Activated T-helper 1 cell treated with anti-CD3 and anti-CD28 coated beads, Interleukin-12 subunit alpha, Interleukin-12 subunit beta, Interleukin-2, Interleukin-4 antibody, amounts not matched to agents 30 ng/mL and 10 ng/mL and 1 ng/mL, durations not matched to agents 14 hours and 24 hours and 36 hours (primary cell): ENCODE results near the gene TPM1. TPM values are rescaled to one million over a fixed set of nuclear protein-coding genes. Genes with fewer than 3 reads are reported as not detected.

ENCODE experiments used
- DNase-seq: peaks from one replicate; pipeline ENCODE4 v3.0.0; 2021; ENCODE audit warnings: low spot score
- H3K27ac Mint-ChIP-seq: one replicate; pipeline ENCODE4 v1.8.0; 2021; ENCODE audit warnings: mild to moderate bottlenecking, mixed read lengths
- H3K27me3 Mint-ChIP-seq: one replicate; pipeline ENCODE4 v1.8.0; 2022; ENCODE audit warnings: mild to moderate bottlenecking, moderate library complexity, mixed read lengths; ENCODE audit not compliant: insufficient read depth
- H3K36me3 Mint-ChIP-seq: one replicate; pipeline ENCODE4 v1.8.0; 2021; ENCODE audit warnings: low read depth, mixed read lengths
- H3K4me1 Mint-ChIP-seq: one replicate; pipeline ENCODE4 v1.8.0; 2021; ENCODE audit warnings: low read depth, mixed read lengths
- H3K4me3 Mint-ChIP-seq: one replicate; pipeline ENCODE4 v1.8.0; 2021; ENCODE audit warnings: mild to moderate bottlenecking, moderate library complexity, mixed read lengths
- H3K9me3 Mint-ChIP-seq: one replicate; pipeline ENCODE4 v1.8.0; 2021; ENCODE audit warnings: mixed read lengths
- intact Hi-C: fragments of 100-400 bp; cut with micrococcal nuclease; formaldehyde crosslinking; loops from one replicate; pipeline ENCODE4 v1.15.1; 2024
- total RNA-seq: library from RNA; stranded (reverse); gene quantifications from 2 replicates; pipeline ENCODE4 v1.2.3, GENCODE V29; 2022

The TPM1 gene
- total RNA-seq, 1 donor from 2014 or later, result 9.3 TPM

DNA sequence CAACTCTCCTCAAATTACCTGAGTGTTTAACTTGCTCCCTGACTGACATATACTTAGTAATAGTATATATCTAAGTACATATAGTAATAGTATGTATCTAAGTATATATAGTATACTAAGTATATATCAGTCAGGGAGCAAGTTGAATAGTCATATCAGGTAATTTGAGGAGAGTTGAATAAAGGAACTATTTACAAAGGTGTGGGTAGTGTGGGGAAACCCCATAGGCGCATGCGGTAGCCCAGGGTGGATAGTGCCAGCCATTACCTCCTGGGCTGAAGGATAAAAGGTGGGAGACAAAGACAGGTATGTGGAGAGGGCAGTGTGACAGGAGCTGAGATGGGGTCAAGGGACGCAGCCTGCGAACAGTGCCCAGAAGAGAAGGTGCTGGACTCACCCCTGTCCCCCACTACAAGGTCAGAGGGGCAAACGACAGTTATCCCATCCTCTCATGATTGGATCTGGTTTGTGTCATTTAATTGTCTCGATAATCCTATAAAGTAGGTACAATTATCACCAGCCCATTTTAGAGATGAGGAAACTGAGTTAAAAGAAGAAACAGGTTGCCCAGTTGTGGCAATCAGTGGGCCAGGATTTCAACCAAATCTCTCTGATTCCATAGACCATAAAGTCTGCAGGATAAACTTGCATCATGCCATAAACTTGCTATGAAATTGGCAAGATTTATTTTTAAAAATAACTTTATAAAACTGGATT, 34.1 kb upstream of the TPM1 start:
- Mint-ChIP-seq H3K27ac (no peak overlapping the region), H3K4me3 (no peak overlapping the region), H3K27me3 (peaks cover 4% of the 10 kb centered on the region), H3K4me1 (no peaks in the 10 kb centered on the region), H3K36me3 (no peaks in the 10 kb centered on the region), H3K9me3 (no peaks in the 10 kb centered on the region)
- no peak for DNase-seq
- intact Hi-C loops, result no loop called here

DNA sequence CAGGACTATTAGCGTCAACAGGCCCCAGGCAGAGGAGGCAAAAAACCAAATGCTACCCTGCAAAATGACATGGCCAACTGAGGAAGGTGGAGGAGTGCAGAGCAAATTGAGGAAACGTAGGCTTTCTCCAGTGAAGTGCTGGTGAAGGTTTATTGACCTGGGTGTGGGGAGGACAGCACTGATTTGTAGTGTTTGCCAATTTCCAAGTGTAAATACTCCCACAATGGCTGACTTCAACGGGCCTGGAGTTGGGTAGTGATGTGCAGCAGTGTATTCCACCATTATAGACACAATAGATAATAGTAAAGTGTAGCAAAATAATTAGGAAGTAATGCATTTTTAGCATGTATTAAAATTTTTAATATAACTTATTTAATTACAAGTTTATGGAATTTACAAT, 32.2 kb upstream of the TPM1 start:
- Mint-ChIP-seq H3K27me3 (peaks cover 4% of the 10 kb centered on the region), H3K27ac (no peak overlapping the region), H3K4me3 (no peak overlapping the region)

DNA sequence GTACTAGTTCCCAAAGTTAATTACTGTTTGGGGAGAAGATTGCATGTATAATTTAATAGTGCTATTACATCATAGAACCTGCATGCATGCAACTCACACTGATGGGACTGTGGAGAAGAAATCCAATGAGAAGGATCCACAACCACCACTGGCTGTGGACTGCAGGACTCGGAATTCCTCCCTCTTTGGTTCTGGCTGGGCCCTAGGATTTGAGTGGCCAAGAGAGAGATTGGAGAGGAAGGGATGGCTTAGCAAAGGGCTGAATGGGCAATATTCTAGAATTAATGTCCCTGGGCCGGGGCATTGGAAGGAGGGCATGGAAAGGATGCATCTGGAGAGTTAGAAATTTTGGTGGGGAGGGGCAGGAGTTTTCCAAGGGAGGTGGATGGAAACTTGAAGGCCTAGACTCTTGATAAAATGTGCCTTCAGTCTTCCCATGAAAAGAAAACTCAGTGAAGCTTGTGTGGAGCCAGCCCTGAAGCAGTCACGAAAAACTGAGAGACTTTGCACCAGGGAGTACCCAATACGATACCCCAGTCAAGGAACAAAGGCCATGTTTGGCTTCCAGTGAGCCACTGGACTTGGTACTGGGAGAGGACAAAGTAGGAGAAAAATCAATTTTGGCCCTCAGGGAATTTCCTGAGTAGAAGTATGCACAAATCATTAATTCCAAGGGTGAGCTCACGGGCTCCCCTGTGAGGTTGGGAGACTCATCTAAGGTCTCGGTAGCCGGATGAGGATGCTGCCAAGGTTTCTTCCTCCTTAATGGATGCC, 31.4 kb upstream of the TPM1 start:
- H3K4me1 Mint-ChIP-seq, result peaks cover 8% of the 10 kb centered on the region
- intact Hi-C loops, result no loop called here
- no peaks in the 10 kb centered on the region for H3K36me3 Mint-ChIP-seq
- H3K4me3 Mint-ChIP-seq, result no peak overlapping the region
- no peaks in the 10 kb centered on the region for H3K9me3 Mint-ChIP-seq
- DNase-seq, result no peak
- peaks cover 4% of the 10 kb centered on the region for H3K27me3 Mint-ChIP-seq
- H3K27ac Mint-ChIP-seq, result no peak overlapping the region

More for the DNA sequence above, 32.2 kb upstream of the TPM1 start:
- no peaks in the 10 kb centered on the region for H3K9me3 Mint-ChIP-seq
- peaks cover 2% of the 10 kb centered on the region for H3K4me1 Mint-ChIP-seq
- intact Hi-C loops, result no loop called here
- DNase-seq, result no peak
- H3K36me3 Mint-ChIP-seq, result no peaks in the 10 kb centered on the region

DNA sequence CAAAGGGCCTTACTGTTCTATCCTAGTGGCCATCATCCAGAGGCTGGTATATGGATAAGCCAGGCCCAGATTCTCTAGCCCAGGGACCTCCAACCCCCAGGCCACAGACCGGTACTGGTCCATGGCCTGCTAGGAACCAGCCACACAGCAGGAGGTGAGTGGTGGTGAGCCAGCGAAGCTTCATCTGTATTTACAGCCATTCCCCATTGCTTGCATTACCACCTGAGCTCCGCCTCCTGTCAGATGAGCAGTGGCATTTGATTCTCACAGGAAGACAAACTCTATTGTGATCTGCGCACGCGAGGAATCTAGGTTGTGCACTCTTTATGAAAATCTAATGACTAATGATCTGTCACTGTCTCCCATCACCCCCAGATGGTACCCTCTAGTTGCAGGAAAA, 30.1 kb upstream of the TPM1 start:
- Mint-ChIP-seq H3K4me3 (no peak overlapping the region), H3K9me3 (no peaks in the 10 kb centered on the region), H3K4me1 (peaks cover 8% of the 10 kb centered on the region), H3K27me3 (peaks cover 4% of the 10 kb centered on the region), H3K36me3 (no peaks in the 10 kb centered on the region), H3K27ac (no peak overlapping the region)
- no peak for DNase-seq
- intact Hi-C loops, result no loop called here

DNA sequence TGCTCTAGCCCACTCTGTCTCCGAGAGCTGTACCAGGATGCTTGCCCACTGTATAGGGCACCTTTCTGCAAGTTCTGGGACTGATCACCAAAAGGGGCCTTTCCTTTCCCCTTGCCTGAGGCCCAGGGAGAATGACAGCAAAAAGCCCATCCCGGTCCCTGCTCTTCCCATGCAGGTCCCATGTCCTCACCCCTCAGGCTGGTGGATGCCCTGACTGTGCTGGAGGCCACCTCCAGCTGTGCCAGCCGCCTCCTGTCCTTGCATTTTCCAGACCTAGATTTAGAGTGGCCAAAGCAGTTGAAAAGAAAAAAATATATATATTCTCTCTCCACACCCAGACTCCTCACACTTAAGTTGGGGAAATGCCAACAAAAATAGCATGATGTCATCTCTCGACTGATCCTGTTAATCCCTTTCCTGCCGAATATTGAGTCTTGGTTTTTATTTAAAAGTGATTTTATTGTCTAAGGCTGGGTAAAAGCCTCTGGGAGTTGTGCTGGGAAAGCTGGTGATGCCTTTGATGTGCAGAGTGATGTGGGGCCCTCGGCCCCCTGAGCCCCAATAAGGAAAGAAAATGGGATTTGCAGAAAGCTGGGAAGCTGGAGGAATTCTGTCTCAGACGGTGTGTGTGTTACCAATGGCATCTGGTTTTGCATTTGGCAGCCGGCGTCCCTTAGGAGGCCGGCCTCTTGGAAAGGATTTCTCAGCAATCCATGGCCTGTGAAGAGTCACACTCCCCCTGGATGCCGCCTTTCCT, 29.3 kb upstream of the TPM1 start:
- DNase-seq, result no peak
- Mint-ChIP-seq H3K36me3 (no peaks in the 10 kb centered on the region), H3K4me3 (no peak overlapping the region)

DNA sequence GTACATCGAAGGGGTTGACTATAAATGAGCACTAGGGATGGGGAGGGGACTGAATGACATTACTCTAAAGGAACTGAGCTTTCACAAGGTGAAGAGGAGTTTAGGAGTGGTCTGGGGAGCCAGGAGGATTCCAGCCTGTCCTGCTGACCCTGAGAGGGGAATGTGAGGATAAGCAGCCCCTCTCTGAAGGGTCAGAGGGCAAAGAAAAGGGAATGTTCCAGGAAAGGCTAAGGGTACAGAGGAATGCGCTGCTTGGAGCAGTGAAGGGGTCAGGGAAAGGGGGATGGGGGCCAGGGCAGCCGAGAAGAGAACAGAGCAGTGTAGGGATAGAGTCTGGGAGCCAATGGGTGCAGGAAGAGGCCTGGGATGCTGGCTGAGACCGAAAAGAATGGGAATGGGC, 28.0 kb upstream of the TPM1 start:
- peaks cover 8% of the 10 kb centered on the region for H3K4me1 Mint-ChIP-seq
- intact Hi-C loops, result no loop called here
- no peaks in the 10 kb centered on the region for H3K36me3 Mint-ChIP-seq
- H3K27ac Mint-ChIP-seq, result no peak overlapping the region
- H3K9me3 Mint-ChIP-seq, result no peaks in the 10 kb centered on the region
- no peak overlapping the region for H3K4me3 Mint-ChIP-seq
- DNase-seq, result no peak
- peaks cover 3% of the 10 kb centered on the region for H3K27me3 Mint-ChIP-seq

More for the DNA sequence above, 29.3 kb upstream of the TPM1 start:
- H3K27ac Mint-ChIP-seq, result no peak overlapping the region
- peaks cover 7% of the 10 kb centered on the region for H3K27me3 Mint-ChIP-seq
- no peaks in the 10 kb centered on the region for H3K9me3 Mint-ChIP-seq
- H3K4me1 Mint-ChIP-seq, result peaks cover 8% of the 10 kb centered on the region
- intact Hi-C loops, result no loop called here

DNA sequence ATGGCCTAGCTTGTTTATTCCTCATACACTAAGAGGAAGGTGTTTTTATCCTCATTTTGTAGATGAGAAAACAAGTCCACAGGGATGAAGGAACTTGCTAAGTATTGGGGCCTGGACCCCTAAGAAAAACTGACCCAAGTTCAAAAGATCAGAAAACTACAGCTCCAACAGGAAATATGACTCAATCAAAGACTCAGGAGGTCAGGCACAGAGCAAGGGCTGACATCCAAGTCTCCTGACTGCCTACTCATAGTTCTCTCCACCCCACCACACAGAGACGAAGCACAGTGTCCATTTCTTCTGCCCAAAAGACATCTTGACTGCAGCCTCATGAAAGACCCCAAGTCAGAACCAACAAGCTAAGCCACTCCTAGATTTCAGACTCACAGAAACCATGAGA, 26.9 kb upstream of the TPM1 start:
- H3K4me1 Mint-ChIP-seq, result peaks cover 8% of the 10 kb centered on the region
- no peaks in the 10 kb centered on the region for H3K9me3 Mint-ChIP-seq
- H3K27ac Mint-ChIP-seq, result no peak overlapping the region
- no peak overlapping the region for H3K4me3 Mint-ChIP-seq
- H3K27me3 Mint-ChIP-seq, result peaks cover 3% of the 10 kb centered on the region
- H3K36me3 Mint-ChIP-seq, result no peaks in the 10 kb centered on the region
- DNase-seq, result no peak
- intact Hi-C loops, result no loop called here

DNA sequence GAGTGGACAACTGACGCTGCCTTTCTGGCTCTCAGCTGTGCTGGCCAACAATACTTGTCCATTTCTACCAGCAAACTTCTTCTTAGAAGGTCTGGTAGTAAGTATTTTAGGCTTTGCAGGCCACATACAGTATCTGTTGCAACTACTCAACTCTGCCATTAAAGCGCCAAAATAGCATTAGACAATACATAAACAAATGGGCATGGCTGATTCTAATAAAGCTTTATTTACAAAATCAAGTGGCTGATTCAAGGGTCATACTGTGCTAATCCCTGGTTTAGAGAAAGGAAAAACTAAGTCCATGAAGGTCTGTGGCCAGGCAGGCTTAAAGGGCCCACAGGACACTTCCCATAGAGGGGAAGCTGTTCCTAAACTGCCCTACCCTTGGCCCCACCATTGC, 26.3 kb upstream of the TPM1 start:
- Mint-ChIP-seq H3K27me3 (peaks cover 3% of the 10 kb centered on the region), H3K36me3 (no peaks in the 10 kb centered on the region), H3K4me3 (no peak overlapping the region), H3K4me1 (peaks cover 8% of the 10 kb centered on the region), H3K27ac (no peak overlapping the region), H3K9me3 (no peaks in the 10 kb centered on the region)
- no peak for DNase-seq
- intact Hi-C loops, result no loop called here

DNA sequence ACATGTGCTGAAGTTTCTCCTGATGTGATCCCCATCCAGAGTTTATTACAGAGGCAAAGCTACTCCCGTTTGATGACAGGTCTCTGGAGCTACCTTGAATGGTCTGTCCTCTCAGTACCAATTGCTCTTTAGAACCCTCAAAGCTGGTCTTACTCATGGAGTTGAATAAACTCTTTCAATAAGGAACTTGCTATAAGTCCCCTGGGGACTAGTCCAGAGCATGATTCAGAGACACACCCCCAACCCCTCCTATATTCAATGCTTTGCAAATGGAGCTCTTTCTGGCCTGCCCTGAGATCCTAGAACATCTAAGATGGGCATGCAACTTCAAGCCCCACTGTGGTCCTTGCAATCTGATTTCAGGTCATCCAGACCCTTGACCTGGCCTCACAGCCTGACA, 23.9 kb upstream of the TPM1 start:
- Mint-ChIP-seq H3K27me3 (peaks cover 8% of the 10 kb centered on the region), H3K9me3 (no peaks in the 10 kb centered on the region), H3K4me1 (peaks cover 8% of the 10 kb centered on the region), H3K4me3 (no peak overlapping the region), H3K27ac (no peak overlapping the region), H3K36me3 (no peaks in the 10 kb centered on the region)
- DNase-seq, result no peak
- intact Hi-C loops, result no loop called here

DNA sequence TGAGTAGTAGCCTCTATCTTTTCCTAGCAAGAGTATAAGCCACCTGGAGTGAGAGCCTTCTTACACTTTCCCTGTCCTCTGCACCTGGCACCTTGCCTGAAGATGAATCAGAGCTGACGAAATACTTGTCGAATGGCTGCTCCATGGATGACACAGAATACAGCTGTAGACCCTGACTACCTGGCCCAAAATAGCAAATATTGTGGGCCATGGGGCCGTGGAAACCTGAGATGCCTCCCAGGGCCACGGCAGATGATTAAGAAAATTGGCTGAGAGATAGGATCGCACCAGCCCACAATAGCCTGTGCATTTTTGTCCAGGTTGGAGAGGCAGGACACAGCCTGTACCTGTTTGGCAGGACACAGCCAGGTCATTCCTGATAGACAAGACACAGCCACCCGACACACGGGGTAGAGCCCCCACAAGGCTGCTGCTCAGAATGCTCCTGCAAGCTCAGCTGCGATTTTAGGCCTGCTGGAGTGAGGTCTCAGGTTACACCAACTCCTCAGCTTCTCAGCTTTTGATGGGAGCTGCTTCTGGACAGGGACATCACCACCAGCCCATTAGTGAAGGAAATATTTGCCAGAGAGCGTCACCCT, 22.9 kb upstream of the TPM1 start:
- Mint-ChIP-seq H3K4me3 (no peak overlapping the region), H3K4me1 (peaks cover 8% of the 10 kb centered on the region), H3K27me3 (peaks cover 8% of the 10 kb centered on the region), H3K27ac (no peak overlapping the region), H3K9me3 (no peaks in the 10 kb centered on the region), H3K36me3 (no peaks in the 10 kb centered on the region)
- no peak for DNase-seq
- intact Hi-C loops, result no loop called here

DNA sequence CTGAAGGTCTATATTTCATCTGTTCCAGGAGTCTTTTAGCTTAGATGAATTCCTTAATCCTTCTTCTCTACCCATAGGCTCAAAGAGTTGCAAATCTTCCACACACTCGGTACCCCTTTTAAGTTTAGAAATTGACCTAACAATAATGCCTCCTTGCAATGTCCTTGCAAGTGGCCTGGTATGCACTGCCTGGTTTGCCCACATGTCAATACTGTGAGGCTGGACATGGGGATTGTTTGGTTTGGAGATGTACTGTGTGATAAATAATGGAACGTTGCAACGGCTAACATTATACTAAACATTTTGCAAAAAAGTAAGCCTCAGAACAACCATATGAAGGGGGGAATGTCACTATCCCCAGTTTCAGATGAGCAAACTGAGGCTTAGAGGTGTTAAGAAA, 22.4 kb upstream of the TPM1 start:
- intact Hi-C loops, result no loop called here
- Mint-ChIP-seq H3K36me3 (no peaks in the 10 kb centered on the region), H3K4me1 (peaks cover 8% of the 10 kb centered on the region), H3K4me3 (no peak overlapping the region), H3K9me3 (no peaks in the 10 kb centered on the region), H3K27me3 (peaks cover 8% of the 10 kb centered on the region), H3K27ac (no peak overlapping the region)
- DNase-seq, result no peak

DNA sequence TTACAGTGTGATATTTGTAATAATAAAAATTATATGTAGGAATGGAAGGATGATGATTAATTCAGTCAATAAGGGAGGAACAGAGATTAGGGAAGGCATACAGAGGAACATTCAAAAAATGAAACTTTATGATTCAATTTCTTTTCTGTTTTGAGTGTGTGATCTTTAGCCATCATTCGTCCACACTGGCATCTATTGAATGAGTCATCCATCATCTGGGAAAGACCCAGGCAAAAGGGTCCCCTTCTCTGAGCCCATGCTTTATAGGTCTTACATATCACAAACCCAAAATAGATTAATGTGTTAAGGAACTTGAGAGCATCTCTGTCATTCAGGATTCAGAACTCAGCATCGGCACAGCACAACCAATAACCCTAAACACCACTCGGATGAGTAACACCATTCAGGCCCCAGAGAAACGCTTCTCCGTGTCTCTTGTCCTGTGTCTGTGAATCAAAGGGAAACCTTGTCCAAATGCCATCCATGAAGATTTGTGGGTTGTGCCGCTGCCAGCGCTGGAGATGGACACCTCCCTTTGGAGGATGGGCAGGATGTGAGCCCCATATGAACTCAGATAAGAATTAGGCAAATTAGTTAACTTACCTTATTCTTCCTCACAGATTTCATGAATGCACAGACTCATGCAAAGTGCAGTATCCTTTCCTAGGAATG, 21.7 kb upstream of the TPM1 start:
- DNase-seq, result no peak
- Mint-ChIP-seq H3K4me3 (no peak overlapping the region), H3K4me1 (peaks cover under 1% of the 10 kb centered on the region), H3K9me3 (no peaks in the 10 kb centered on the region), H3K27me3 (peaks cover 10% of the 10 kb centered on the region), H3K27ac (no peak overlapping the region), H3K36me3 (no peaks in the 10 kb centered on the region)
- intact Hi-C loops, result no loop called here
